ENCODE measurements around the gene CTTN.

- TF ChIP-seq CTCF (IDR thresholded peaks at IDR 0.05) (no peak), POLR2A (IDR thresholded peaks at IDR 0.05) (no peak), EP300 (IDR thresholded peaks at IDR 0.05) (no peak)
Observed at GRCh38 chr11:70421123-70421522, 22.8 kb downstream of the CTTN start.

All from tibial nerve (tissue), 4 donors.